Measurements from ENCODE around the gene PAX1. TPM values are rescaled to one million over a fixed set of nuclear protein-coding genes. Genes with fewer than 3 reads are reported as not detected.

The PAX1 gene
- total RNA-seq, 2 experiments from 2014 or later: not detected

DNA sequence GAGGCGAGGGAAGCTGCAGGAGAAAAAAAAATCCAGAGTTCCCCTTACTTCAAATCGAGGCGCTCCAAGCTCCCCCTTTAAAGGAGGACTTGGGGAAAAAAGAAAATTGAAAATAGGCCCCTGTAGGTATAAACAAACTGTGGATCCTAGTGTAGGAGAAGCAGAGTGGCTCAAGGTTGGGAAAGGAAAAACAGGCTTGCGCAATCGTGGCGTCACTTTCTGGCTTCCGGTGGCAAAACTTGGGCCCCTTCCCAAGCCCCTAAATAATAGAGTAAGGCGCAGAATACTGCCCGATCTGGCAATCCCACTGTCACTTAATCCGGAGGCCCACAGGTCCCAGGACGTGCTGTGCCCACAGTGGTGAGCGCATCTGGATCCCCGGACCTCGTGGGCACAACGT, 8.0 kb downstream of the PAX1 start:
- Histone ChIP-seq H3K4me3 (ENCODE audit: low read depth, low read length, poor library complexity, severe bottlenecking) (no peak overlapping the region), H3K9me3 (ENCODE audit: low read length) (no peaks in the 10 kb centered on the region), H3K4me1 (ENCODE audit: insufficient read depth, low read length, poor library complexity, severe bottlenecking) (no peaks in the 10 kb centered on the region), H2AFZ (ENCODE audit: low read length) (no peak overlapping the region), H3K79me2 (ENCODE audit: insufficient read depth, low read depth, low read length) (no peaks in the 10 kb centered on the region), H3K4me2 (ENCODE audit: low read length) (no peak overlapping the region), H4K20me1 (ENCODE audit: insufficient read depth, low read length) (no peaks in the 10 kb centered on the region), H3K9me2 (ENCODE audit: insufficient read depth, low read length) (no peaks in the 10 kb centered on the region), H3K27ac (ENCODE audit: low read depth, low read length, poor library complexity, severe bottlenecking) (no peak overlapping the region), H3K36me3 (ENCODE audit: insufficient read depth, low read length) (no peaks in the 10 kb centered on the region)
- ChIA-PET POLR2A (no interaction called here), CTCF (ENCODE audit: unreplicated experiment) (no interaction called here)
- BruUV-seq (replicated peaks): no TSS peak
- TF ChIP-seq EZH2phosphoT487 (IDR thresholded peaks at IDR 0.05; ENCODE audit: borderline replicate concordance, low read depth, low read length): no peak
- TF ChIP-seq, protein P1, sequence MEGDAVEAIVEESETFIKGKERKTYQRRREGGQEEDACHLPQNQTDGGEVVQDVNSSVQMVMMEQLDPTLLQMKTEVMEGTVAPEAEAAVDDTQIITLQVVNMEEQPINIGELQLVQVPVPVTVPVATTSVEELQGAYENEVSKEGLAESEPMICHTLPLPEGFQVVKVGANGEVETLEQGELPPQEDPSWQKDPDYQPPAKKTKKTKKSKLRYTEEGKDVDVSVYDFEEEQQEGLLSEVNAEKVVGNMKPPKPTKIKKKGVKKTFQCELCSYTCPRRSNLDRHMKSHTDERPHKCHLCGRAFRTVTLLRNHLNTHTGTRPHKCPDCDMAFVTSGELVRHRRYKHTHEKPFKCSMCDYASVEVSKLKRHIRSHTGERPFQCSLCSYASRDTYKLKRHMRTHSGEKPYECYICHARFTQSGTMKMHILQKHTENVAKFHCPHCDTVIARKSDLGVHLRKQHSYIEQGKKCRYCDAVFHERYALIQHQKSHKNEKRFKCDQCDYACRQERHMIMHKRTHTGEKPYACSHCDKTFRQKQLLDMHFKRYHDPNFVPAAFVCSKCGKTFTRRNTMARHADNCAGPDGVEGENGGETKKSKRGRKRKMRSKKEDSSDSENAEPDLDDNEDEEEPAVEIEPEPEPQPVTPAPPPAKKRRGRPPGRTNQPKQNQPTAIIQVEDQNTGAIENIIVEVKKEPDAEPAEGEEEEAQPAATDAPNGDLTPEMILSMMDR (conservative IDR thresholded peaks at IDR 0.05; ENCODE audit: low read length): no peak
- intact Hi-C loops (cut with micrococcal nuclease; ENCODE audit: unreplicated experiment): loop anchor here (10.0 kb wide), 1 partner anchor 531 kb away; no protein-coding TSS in a partner anchor
- no peak for DNase-seq (ENCODE audit: low spot score)

DNA sequence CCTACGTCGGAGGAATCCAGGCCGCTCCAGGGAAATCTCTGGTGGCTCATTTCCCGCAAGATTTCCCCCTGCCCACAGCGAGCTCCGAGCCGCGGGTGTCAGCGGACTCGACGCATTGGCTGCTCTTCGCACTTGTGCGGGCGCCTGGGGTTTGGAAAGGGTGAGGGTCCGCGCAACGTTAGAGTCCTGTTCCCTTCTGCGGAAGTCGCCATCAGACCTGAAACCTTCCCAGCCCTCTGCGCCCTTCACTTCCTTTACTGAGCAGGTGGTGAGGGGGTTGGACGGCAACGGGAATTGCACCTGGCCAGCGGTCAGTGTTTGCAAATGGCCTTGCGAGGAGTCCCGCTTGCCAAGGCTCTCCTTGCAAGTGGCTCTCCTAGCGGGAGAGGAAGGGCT, 8.4 kb downstream of the PAX1 start:
- H3K27ac ChIP-seq (ENCODE audit: low read depth, low read length, poor library complexity, severe bottlenecking): no peak overlapping the region
- POLR2A ChIA-PET: no interaction called here
- no peaks in the 10 kb centered on the region for H3K36me3 ChIP-seq (ENCODE audit: insufficient read depth, low read length)
- H3K9me3 ChIP-seq (ENCODE audit: low read length): no peaks in the 10 kb centered on the region
- no peaks in the 10 kb centered on the region for H4K20me1 ChIP-seq (ENCODE audit: insufficient read depth, low read length)
- no peak overlapping the region for H2AFZ ChIP-seq (ENCODE audit: low read length)
- intact Hi-C loops (cut with micrococcal nuclease; ENCODE audit: unreplicated experiment): loop anchor here (10.0 kb wide), 1 partner anchor 531 kb away; no protein-coding TSS in a partner anchor
- no peak overlapping the region for H3K4me3 ChIP-seq (ENCODE audit: low read depth, low read length, poor library complexity, severe bottlenecking)
- no peaks in the 10 kb centered on the region for H3K9me2 ChIP-seq (ENCODE audit: insufficient read depth, low read length)
- no peak for TF ChIP-seq EZH2phosphoT487 (IDR thresholded peaks at IDR 0.05; ENCODE audit: borderline replicate concordance, low read depth, low read length)
- TF ChIP-seq, protein P1 (conservative IDR thresholded peaks at IDR 0.05; ENCODE audit: low read length): no peak
- H3K79me2 ChIP-seq (ENCODE audit: insufficient read depth, low read depth, low read length): no peaks in the 10 kb centered on the region
- no peaks in the 10 kb centered on the region for H3K4me1 ChIP-seq (ENCODE audit: insufficient read depth, low read length, poor library complexity, severe bottlenecking)
- no peak overlapping the region for H3K4me2 ChIP-seq (ENCODE audit: low read length)
- no peak for DNase-seq (ENCODE audit: low spot score)
- CTCF ChIA-PET (ENCODE audit: unreplicated experiment): no interaction called here
- no TSS peak for BruUV-seq (replicated peaks)

DNA sequence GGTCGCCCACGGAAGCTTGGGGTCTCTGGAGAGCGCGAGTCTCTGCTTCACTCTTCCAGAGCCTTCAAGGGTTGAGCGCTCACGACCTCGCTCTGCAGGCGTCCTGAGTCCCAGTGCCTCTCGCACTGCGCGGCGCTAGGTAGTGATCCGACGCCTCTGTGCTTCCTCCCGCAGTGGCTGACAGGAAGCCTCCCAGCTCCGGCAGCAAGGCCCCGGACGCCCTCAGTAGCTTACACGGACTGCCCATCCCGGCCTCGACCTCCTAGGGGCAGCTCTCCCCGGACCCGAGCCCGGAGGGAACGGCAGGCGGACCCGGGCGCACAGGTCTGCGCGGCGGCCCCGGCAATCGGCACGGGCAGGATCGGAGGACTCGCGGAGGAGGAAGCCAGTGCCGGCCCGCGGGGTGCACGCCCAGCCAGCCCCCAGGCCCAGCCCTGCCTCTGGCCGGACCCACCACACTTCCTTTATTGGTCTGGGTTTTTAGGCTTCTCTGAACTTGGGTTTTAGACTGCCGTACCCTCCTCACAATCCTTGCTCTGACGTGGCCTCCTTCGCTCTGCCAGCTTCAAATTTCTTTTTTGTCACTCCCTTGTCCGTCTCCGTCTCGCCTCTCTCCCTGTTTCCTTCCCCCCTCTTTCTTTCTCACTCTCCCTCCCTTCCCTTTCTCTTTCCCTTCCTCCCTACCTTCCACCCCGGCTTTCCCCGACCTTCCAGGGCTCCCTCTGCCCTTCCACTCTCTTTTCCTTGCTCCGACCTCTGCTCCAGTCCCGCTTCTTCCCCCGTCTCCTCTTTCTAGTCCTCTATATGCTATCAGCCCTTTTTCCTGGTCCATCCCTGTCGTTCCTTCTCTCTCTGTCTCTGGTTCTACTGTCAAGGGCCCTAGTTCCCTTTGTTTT, 9.1 kb downstream of the PAX1 start:
- Histone ChIP-seq H3K9me2 (ENCODE audit: insufficient read depth, low read length) (no peaks in the 10 kb centered on the region), H3K36me3 (ENCODE audit: insufficient read depth, low read length) (no peaks in the 10 kb centered on the region), H3K4me1 (ENCODE audit: insufficient read depth, low read length, poor library complexity, severe bottlenecking) (no peaks in the 10 kb centered on the region), H3K9me3 (ENCODE audit: low read length) (no peaks in the 10 kb centered on the region), H3K27ac (ENCODE audit: low read depth, low read length, poor library complexity, severe bottlenecking) (no peak overlapping the region), H3K79me2 (ENCODE audit: insufficient read depth, low read depth, low read length) (no peaks in the 10 kb centered on the region), H3K4me3 (ENCODE audit: low read depth, low read length, poor library complexity, severe bottlenecking) (no peak overlapping the region), H2AFZ (ENCODE audit: low read length) (no peak overlapping the region), H4K20me1 (ENCODE audit: insufficient read depth, low read length) (no peaks in the 10 kb centered on the region), H3K4me2 (ENCODE audit: low read length) (no peak overlapping the region)
- BruUV-seq (replicated peaks): no TSS peak
- CTCF ChIA-PET (ENCODE audit: unreplicated experiment): no interaction called here
- DNase-seq (ENCODE audit: low spot score): no peak
- no peak for TF ChIP-seq EZH2phosphoT487 (IDR thresholded peaks at IDR 0.05; ENCODE audit: borderline replicate concordance, low read depth, low read length)
- TF ChIP-seq, protein P1 (conservative IDR thresholded peaks at IDR 0.05; ENCODE audit: low read length): no peak
- intact Hi-C loops (cut with micrococcal nuclease; ENCODE audit: unreplicated experiment): loop anchor here (5.0 to 10.0 kb wide), 3 partner anchors 72 to 530 kb away; no protein-coding TSS in a partner anchor
- POLR2A ChIA-PET: interaction anchor here (0.8 kb wide), 1 partner anchor 17 kb away, joined by 3 read pairs; no protein-coding TSS in a partner anchor

Data from OCI-LY7 (cell line).